Ishikawa (cell line): Measurements from ENCODE around the gene CHPF2.

ENCODE experiments used
- CEBPB ChIP-seq: IDR thresholded peaks from 2 replicates; pipeline ENCODE4 v1.6.1; 2012
- CREB1 ChIP-seq: IDR thresholded peaks from 2 replicates; pipeline ENCODE4 v1.6.1; 2012; ENCODE audit warnings: low read depth
- EGR1 ChIP-seq: IDR thresholded peaks from 2 replicates; pipeline ENCODE4 v1.6.1; 2012
- EP300 ChIP-seq: IDR thresholded peaks from 2 replicates; pipeline ENCODE4 v1.6.1; 2012; ENCODE audit warnings: borderline replicate concordance
- FOXM1 ChIP-seq: IDR thresholded peaks from 2 replicates; pipeline ENCODE4 v1.6.1; 2012; ENCODE audit warnings: low read depth, borderline replicate concordance
- NFIC ChIP-seq: IDR thresholded peaks from 2 replicates; pipeline ENCODE4 v1.6.1; 2012
- RAD21 ChIP-seq: IDR thresholded peaks from 2 replicates; pipeline ENCODE4 v1.6.1; 2012; ENCODE audit warnings: low read depth
- TAF1 ChIP-seq: IDR thresholded peaks from 2 replicates; pipeline ENCODE4 v1.6.1; 2012; ENCODE audit warnings: low read depth, mild to moderate bottlenecking
- TCF12 ChIP-seq: IDR thresholded peaks from 2 replicates; pipeline ENCODE4 v1.6.1; 2012; ENCODE audit warnings: low read depth
- TEAD4 ChIP-seq: IDR thresholded peaks from 2 replicates; pipeline ENCODE4 v1.6.1; 2012
- YY1 ChIP-seq: IDR thresholded peaks from 2 replicates; pipeline ENCODE4 v1.6.1; 2012; ENCODE audit warnings: low read depth
- ZBTB7A ChIP-seq: IDR thresholded peaks from 2 replicates; pipeline ENCODE4 v1.6.1; 2012; ENCODE audit warnings: low read depth
- TF ChIP-seq, protein P1 (sequence below): IDR thresholded peaks from 2 replicates; pipeline ENCODE4 v1.6.1; 2012
- TF ChIP-seq, protein P2 (sequence below): IDR thresholded peaks from 2 replicates; pipeline ENCODE4 v1.6.1; 2012
- TF ChIP-seq, protein P3 (sequence below): IDR thresholded peaks from 2 replicates; pipeline ENCODE4 v1.6.1; 2012; ENCODE audit warnings: low read depth, mild to moderate bottlenecking

Gene CHPF2

DNA sequence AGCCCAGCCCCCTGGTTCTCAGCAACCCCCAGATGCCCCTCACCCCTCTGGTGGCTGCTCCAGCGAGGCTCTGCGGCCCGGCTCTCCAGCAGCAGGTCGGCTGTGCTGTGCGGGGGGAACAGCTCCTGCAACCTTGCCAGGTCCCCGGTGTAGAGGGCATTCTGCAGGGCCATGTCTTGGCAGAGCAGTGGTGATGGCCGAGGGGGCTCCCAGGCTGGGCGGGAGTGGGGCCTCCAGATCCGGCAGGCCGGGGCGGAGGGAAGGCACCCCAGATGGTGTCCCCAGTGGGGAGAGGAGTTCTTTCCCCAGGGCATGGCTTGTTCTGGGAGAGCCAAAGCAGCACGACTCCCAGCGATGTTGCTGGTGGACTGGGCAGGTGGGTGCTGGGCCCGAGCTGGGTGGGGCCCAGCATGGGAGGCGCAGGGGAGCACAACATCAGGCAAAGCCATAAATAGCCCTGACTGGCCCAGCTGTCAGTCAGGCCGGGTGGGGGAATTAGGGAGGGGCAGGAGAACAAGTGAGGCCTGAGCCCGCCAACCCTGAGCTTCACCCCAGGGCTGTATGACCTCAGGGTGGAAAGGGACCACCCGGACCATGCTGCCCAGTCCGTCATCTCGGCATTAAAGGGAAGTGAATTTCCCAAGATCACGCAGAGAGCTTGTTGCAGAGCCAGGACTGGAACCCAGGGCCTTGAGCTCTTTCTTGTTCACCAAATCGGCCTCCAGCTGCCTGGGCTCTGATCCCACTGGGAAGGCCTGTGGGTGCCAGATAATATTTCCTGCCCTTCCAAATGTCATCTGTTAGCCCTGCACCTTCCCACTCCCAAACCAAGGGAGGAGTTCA is 44.7 kb upstream of the CHPF2 start:
- TF ChIP-seq, protein P1, sequence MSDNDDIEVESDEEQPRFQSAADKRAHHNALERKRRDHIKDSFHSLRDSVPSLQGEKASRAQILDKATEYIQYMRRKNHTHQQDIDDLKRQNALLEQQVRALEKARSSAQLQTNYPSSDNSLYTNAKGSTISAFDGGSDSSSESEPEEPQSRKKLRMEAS: no peak
- TF ChIP-seq TAF1: no peak
- no peak for TF ChIP-seq EGR1
- TF ChIP-seq ZBTB7A: no peak
- no peak for TF ChIP-seq CREB1
- TF ChIP-seq FOXM1: no peak
- TF ChIP-seq EP300: no peak
- TF ChIP-seq, protein P2, sequence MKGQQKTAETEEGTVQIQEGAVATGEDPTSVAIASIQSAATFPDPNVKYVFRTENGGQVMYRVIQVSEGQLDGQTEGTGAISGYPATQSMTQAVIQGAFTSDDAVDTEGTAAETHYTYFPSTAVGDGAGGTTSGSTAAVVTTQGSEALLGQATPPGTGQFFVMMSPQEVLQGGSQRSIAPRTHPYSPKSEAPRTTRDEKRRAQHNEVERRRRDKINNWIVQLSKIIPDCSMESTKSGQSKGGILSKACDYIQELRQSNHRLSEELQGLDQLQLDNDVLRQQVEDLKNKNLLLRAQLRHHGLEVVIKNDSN: no peak
- TF ChIP-seq RAD21: no peak
- no peak for TF ChIP-seq CEBPB
- TF ChIP-seq TEAD4: no peak
- TF ChIP-seq NFIC: no peak
- no peak for TF ChIP-seq YY1
- TF ChIP-seq TCF12: no peak
- TF ChIP-seq, protein P3, sequence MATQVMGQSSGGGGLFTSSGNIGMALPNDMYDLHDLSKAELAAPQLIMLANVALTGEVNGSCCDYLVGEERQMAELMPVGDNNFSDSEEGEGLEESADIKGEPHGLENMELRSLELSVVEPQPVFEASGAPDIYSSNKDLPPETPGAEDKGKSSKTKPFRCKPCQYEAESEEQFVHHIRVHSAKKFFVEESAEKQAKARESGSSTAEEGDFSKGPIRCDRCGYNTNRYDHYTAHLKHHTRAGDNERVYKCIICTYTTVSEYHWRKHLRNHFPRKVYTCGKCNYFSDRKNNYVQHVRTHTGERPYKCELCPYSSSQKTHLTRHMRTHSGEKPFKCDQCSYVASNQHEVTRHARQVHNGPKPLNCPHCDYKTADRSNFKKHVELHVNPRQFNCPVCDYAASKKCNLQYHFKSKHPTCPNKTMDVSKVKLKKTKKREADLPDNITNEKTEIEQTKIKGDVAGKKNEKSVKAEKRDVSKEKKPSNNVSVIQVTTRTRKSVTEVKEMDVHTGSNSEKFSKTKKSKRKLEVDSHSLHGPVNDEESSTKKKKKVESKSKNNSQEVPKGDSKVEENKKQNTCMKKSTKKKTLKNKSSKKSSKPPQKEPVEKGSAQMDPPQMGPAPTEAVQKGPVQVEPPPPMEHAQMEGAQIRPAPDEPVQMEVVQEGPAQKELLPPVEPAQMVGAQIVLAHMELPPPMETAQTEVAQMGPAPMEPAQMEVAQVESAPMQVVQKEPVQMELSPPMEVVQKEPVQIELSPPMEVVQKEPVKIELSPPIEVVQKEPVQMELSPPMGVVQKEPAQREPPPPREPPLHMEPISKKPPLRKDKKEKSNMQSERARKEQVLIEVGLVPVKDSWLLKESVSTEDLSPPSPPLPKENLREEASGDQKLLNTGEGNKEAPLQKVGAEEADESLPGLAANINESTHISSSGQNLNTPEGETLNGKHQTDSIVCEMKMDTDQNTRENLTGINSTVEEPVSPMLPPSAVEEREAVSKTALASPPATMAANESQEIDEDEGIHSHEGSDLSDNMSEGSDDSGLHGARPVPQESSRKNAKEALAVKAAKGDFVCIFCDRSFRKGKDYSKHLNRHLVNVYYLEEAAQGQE: no peak

DNA sequence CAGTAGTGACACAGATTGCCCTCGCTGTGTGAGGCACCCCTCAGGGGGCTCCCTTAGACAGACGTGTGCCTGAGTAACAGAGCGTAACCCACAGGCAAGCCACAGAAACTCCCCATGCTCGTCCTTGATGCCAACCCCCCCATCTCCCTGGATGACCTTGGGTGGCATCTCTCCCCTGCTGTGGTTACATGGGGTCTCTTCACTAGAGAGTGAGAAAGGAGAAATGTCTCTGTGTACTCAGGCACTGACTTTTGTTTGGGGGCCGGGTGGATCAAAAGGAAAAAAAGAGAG is 44.1 kb upstream of the CHPF2 start:
- no peak for TF ChIP-seq NFIC
- no peak for TF ChIP-seq EGR1
- TF ChIP-seq, protein P2: no peak
- no peak for TF ChIP-seq TAF1
- TF ChIP-seq YY1: no peak
- no peak for TF ChIP-seq TEAD4
- no peak for TF ChIP-seq ZBTB7A
- TF ChIP-seq RAD21: no peak
- TF ChIP-seq CEBPB: no peak
- no peak for TF ChIP-seq FOXM1

DNA sequence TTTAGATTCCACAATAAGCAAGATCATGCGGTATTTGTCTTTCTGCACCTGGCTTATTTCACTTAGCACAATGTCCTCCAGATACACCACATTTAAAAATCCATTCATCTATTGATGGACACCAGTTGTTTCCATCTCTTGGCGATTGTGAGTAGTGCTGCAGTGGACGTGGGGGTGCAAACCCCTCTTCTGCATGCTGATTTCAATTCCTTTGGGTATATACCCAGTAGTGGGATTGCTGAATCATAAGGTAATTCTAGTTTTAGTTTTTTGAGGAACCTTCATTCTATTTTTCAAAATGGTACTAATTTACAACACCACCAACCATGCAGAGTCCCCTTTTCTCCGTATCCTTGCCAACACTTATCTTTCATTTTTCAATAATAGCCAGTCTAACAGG is 43.2 kb upstream of the CHPF2 start:
- TF ChIP-seq ZBTB7A (no peak), RAD21 (no peak), CREB1 (no peak), YY1 (no peak), FOXM1 (no peak), TEAD4 (no peak), CEBPB (no peak), NFIC (no peak), TCF12 (no peak), EGR1 (no peak), EP300 (no peak), TAF1 (no peak)
- TF ChIP-seq, protein P1: no peak
- TF ChIP-seq, protein P2: no peak
- TF ChIP-seq, protein P3: no peak

DNA sequence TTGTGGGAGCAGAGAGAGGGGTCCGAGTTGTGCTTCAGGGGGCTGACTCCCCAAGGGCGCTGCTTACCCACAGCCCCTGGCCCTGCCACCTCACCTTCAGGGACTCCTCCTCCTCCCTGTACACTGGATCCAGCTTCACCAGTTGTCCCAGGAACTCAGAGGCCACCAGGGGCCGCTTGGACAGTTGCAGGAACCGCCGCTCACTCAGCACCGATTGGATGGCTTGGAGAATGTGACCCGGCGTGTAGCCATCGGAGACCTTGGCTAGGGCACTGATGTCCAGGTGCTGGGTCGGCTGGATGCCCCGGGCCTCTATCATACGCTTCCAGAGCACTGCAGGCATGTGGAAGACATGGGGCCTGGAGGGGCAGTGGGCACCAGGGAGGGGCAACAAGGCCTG is 40.7 kb upstream of the CHPF2 start:
- no peak for TF ChIP-seq TCF12
- TF ChIP-seq, protein P3: no peak
- TF ChIP-seq CREB1: no peak
- no peak for TF ChIP-seq EP300
- TF ChIP-seq RAD21: no peak
- TF ChIP-seq EGR1: no peak
- TF ChIP-seq, protein P1: no peak
- no peak for TF ChIP-seq FOXM1
- TF ChIP-seq YY1: no peak
- no peak for TF ChIP-seq CEBPB
- no peak for TF ChIP-seq NFIC
- no peak for TF ChIP-seq TEAD4
- no peak for TF ChIP-seq TAF1
- TF ChIP-seq, protein P2: no peak
